H9 (cell line): ENCODE results near the gene ECE2. TPM values are rescaled to one million over a fixed set of nuclear protein-coding genes. Genes with fewer than 3 reads are reported as not detected.
A peak's percentile ranks its signal among the peaks of the same experiment; 100 is the strongest.

Experiments used
- DNase-seq: peaks from one replicate; pipeline ENCODE4 v3.0.0-alpha.2; 2017
- H2AFZ ChIP-seq: one replicate; pipeline ENCODE4 v1.6.1; 2013; ENCODE audit warnings: mild to moderate bottlenecking, low read length, control low read depth, moderate library complexity
- H2AK5ac ChIP-seq: 2 replicates; pipeline ENCODE4 v1.6.1; 2013; ENCODE audit warnings: low read length, control low read depth, mixed read lengths; ENCODE audit not compliant: insufficient read length
- H2BK120ac ChIP-seq: one replicate; pipeline ENCODE4 v1.6.1; 2013; ENCODE audit warnings: low read depth, mild to moderate bottlenecking, low read length, control low read depth, inconsistent platforms; ENCODE audit not compliant: poor library complexity, severe bottlenecking
- H2BK12ac ChIP-seq: 2 replicates; pipeline ENCODE4 v1.6.1; 2013; ENCODE audit warnings: low read length, control low read depth, mixed read lengths, low read depth; ENCODE audit not compliant: insufficient read length
- H2BK15ac ChIP-seq: 2 replicates; pipeline ENCODE4 v1.6.1; 2013; ENCODE audit warnings: low read depth, low read length, control low read depth
- H2BK20ac ChIP-seq: one replicate; pipeline ENCODE4 v1.6.1; 2013; ENCODE audit warnings: low read depth, mild to moderate bottlenecking, low read length, control low read depth, inconsistent platforms; ENCODE audit not compliant: poor library complexity, severe bottlenecking
- H2BK5ac ChIP-seq: 2 replicates; pipeline ENCODE4 v1.6.1; 2013; ENCODE audit warnings: low read length, control low read depth, mixed read lengths; ENCODE audit not compliant: insufficient read length
- H3K14ac ChIP-seq: 2 replicates; pipeline ENCODE4 v1.6.1; 2013; ENCODE audit warnings: low read length, control low read depth; ENCODE audit not compliant: insufficient read depth
- H3K18ac ChIP-seq: 2 replicates; pipeline ENCODE4 v1.6.1; 2013; ENCODE audit warnings: low read depth, mild to moderate bottlenecking, mixed read lengths, low read length, control low read depth; ENCODE audit not compliant: insufficient read length
- H3K23ac ChIP-seq: 2 replicates; pipeline ENCODE4 v1.6.1; 2013; ENCODE audit warnings: low read length, control low read depth, mixed read lengths, low read depth; ENCODE audit not compliant: insufficient read length
- H3K23me2 ChIP-seq: 2 replicates; pipeline ENCODE4 v1.6.1; 2013; ENCODE audit warnings: low read depth, mild to moderate bottlenecking, mixed read lengths, low read length, control low read depth; ENCODE audit not compliant: insufficient read length, poor library complexity, severe bottlenecking
- H3K27ac ChIP-seq: 2 replicates; pipeline ENCODE4 v1.5.1; 2013; ENCODE audit warnings: low read length, control low read depth, mixed read lengths, low read depth; ENCODE audit not compliant: insufficient read length
- H3K27me3 ChIP-seq: 2 replicates; pipeline ENCODE4 v1.6.1; 2013; ENCODE audit warnings: low read length, control low read depth, inconsistent platforms; ENCODE audit not compliant: insufficient read depth
- H3K4ac ChIP-seq: 2 replicates; pipeline ENCODE4 v1.6.1; 2013; ENCODE audit warnings: low read depth, mild to moderate bottlenecking, control low read depth, inconsistent platforms, low read length, moderate library complexity
- H3K4me1 ChIP-seq: 2 replicates; pipeline ENCODE4 v1.6.1; 2013; ENCODE audit warnings: low read length, control low read depth, inconsistent platforms; ENCODE audit not compliant: insufficient read depth
- H3K4me2 ChIP-seq: 2 replicates; pipeline ENCODE4 v1.6.1; 2013; ENCODE audit warnings: low read length, control low read depth, mixed read lengths; ENCODE audit not compliant: insufficient read length, insufficient read depth
- H3K56ac ChIP-seq: 2 replicates; pipeline ENCODE4 v1.6.1; 2013; ENCODE audit warnings: low read depth, mild to moderate bottlenecking, mixed read lengths, low read length, control low read depth; ENCODE audit not compliant: insufficient read length
- H3K79me1 ChIP-seq: 2 replicates; pipeline ENCODE4 v1.6.1; 2013; ENCODE audit warnings: low read depth, mild to moderate bottlenecking, moderate library complexity, low read length, control low read depth, inconsistent platforms; ENCODE audit not compliant: insufficient read depth, poor library complexity, severe bottlenecking
- H3K79me2 ChIP-seq: 2 replicates; pipeline ENCODE4 v1.6.1; 2013; ENCODE audit warnings: low read length, control low read depth, inconsistent platforms; ENCODE audit not compliant: insufficient read depth
- H3K9ac ChIP-seq: 2 replicates; pipeline ENCODE4 v1.6.1; 2013; ENCODE audit warnings: low read length, control low read depth, mixed read lengths; ENCODE audit not compliant: insufficient read length; ENCODE audit errors: extremely low read depth
- H3K9me3 ChIP-seq: one replicate; pipeline ENCODE4 v1.6.1; 2013; ENCODE audit warnings: low read depth, low read length, inconsistent platforms; ENCODE audit not compliant: control insufficient read depth
- H3T11ph ChIP-seq: one replicate; pipeline ENCODE4 v1.6.1; 2013; ENCODE audit warnings: mild to moderate bottlenecking, low read length, control low read depth, inconsistent platforms
- H4K20me1 ChIP-seq: one replicate; pipeline ENCODE4 v1.6.1; 2013; ENCODE audit not compliant: control insufficient read depth, insufficient read length, insufficient read depth
- H4K5ac ChIP-seq: 2 replicates; pipeline ENCODE4 v1.6.1; 2013; ENCODE audit warnings: low read depth, mild to moderate bottlenecking, mixed read lengths, low read length, control low read depth; ENCODE audit not compliant: insufficient read length
- H4K8ac ChIP-seq: replicated peaks from 2 replicates; pipeline ENCODE4 v1.6.1; 2013; ENCODE audit warnings: low read length, control low read depth, mixed read lengths, low read depth; ENCODE audit not compliant: insufficient read length
- H4K91ac ChIP-seq: 2 replicates; pipeline ENCODE4 v1.6.1; 2013; ENCODE audit warnings: low read depth, mild to moderate bottlenecking, moderate library complexity, mixed read lengths, low read length, control low read depth; ENCODE audit not compliant: insufficient read length
- H3K27ac Mint-ChIP-seq, 3 experiments: 2 replicates in 2 of 3; 3 replicates in 1 of 3; pipeline ENCODE4 v1.8.0; 2020 to 2021; ENCODE audit warnings: mixed read lengths in 3 of 3, mild to moderate bottlenecking in 1 of 3, moderate library complexity in 1 of 3
- H3K27me3 Mint-ChIP-seq: 2 replicates; pipeline ENCODE4 v1.8.0; 2021; ENCODE audit warnings: low read depth, mild to moderate bottlenecking, moderate library complexity, mixed read lengths
- H3K36me3 Mint-ChIP-seq, 3 experiments: 2 replicates in 2 of 3; 3 replicates in 1 of 3; pipeline ENCODE4 v1.8.0; 2020 to 2021; ENCODE audit warnings: low read depth in 3 of 3, mixed read lengths in 3 of 3; ENCODE audit not compliant: insufficient read depth in 1 of 3
- H3K4me1 Mint-ChIP-seq, 2 experiments: 2 replicates each; pipeline ENCODE4 v1.8.0; 2020; ENCODE audit warnings: mixed read lengths in 2 of 2
- H3K4me3 Mint-ChIP-seq, 2 experiments: 2 replicates in 1 of 2; 3 replicates in 1 of 2; pipeline ENCODE4 v1.8.0; 2020 to 2021; ENCODE audit warnings: mild to moderate bottlenecking in 2 of 2, mixed read lengths in 2 of 2, moderate library complexity in 1 of 2
- H3K9me3 Mint-ChIP-seq, 2 experiments: 2 replicates in 1 of 2; 3 replicates in 1 of 2; pipeline ENCODE4 v1.8.0; 2020; ENCODE audit warnings: mild to moderate bottlenecking in 2 of 2, mixed read lengths in 2 of 2, moderate library complexity in 1 of 2
- WGBS: extraction: QIAGEN DNeasy Blood & Tissue Kit; methylation state at CpG from one replicate; pipeline ENCODE4 v1.1.7; 2013; ENCODE audit warnings: missing lambda C conversion rate, low lambda C conversion rate, mixed read lengths; ENCODE audit not compliant: insufficient read length; ENCODE audit errors: extremely low coverage; 5-methylcytosine and 5-hydroxymethylcytosine counted together
- total RNA-seq: library from RNA; stranded (reverse); gene quantifications from 2 replicates; pipeline ENCODE4 v1.2.1, GENCODE V29; 2021
- TF ChIP-seq, protein P1 (sequence below): fragments of 200-600 bp; sonication (generic); conservative IDR thresholded peaks from 3 replicates; pipeline ENCODE4 v1.8.0; 2021; ENCODE audit warnings: antibody characterized with exemption, mild to moderate bottlenecking

The ECE2 gene
- total RNA-seq, 1 experiment from 2014 or later: not detected

DNA sequence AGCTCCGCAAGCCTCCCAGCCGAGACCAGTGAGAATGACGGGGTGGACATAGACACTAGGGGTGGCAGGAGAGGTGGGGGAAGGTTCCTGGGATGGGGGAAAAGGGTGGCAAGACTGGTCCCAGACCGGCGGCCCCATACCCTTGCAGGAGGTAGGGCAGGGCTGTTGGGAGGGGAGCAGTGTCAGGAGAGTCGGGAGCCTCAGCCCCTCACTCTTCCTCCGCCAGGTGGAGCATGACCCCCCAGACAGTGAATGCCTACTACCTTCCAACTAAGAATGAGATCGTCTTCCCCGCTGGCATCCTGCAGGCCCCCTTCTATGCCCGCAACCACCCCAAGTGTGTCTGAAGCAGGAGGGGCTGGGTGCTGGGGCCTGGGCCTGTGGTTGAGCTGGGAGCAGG lies 14.5 kb downstream of the ECE2 start:
- no peak overlapping the region for H2BK120ac ChIP-seq
- no peak overlapping the region for H3K27ac ChIP-seq
- H3K4me1 ChIP-seq: no peaks in the 10 kb centered on the region
- no peak overlapping the region for H3K4me2 ChIP-seq
- no peak overlapping the region for H4K5ac ChIP-seq
- H4K91ac ChIP-seq: no peak overlapping the region
- H3T11ph ChIP-seq: no peak overlapping the region
- Mint-ChIP-seq H3K4me3 (no peak overlapping the region), H3K36me3 (no peaks in the 10 kb centered on the region; a peak in 1 of 7 replicates), H3K9me3 (no peaks in the 10 kb centered on the region), H3K27ac (no peak overlapping the region; a peak in 1 of 7 replicates), H3K27me3 (peaks cover 12% of the 10 kb centered on the region), H3K4me1 (no peaks in the 10 kb centered on the region)
- H3K9ac ChIP-seq: no peak overlapping the region
- no peaks in the 10 kb centered on the region for H3K79me2 ChIP-seq
- TF ChIP-seq, protein P1, sequence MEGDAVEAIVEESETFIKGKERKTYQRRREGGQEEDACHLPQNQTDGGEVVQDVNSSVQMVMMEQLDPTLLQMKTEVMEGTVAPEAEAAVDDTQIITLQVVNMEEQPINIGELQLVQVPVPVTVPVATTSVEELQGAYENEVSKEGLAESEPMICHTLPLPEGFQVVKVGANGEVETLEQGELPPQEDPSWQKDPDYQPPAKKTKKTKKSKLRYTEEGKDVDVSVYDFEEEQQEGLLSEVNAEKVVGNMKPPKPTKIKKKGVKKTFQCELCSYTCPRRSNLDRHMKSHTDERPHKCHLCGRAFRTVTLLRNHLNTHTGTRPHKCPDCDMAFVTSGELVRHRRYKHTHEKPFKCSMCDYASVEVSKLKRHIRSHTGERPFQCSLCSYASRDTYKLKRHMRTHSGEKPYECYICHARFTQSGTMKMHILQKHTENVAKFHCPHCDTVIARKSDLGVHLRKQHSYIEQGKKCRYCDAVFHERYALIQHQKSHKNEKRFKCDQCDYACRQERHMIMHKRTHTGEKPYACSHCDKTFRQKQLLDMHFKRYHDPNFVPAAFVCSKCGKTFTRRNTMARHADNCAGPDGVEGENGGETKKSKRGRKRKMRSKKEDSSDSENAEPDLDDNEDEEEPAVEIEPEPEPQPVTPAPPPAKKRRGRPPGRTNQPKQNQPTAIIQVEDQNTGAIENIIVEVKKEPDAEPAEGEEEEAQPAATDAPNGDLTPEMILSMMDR: peak; percentile 38; the same call in 2 of the 3 replicates
- H2BK20ac ChIP-seq: no peak overlapping the region
- no peak overlapping the region for H3K56ac ChIP-seq
- no peak overlapping the region for H4K8ac ChIP-seq
- no peak overlapping the region for H2BK5ac ChIP-seq
- no peak overlapping the region for H2AFZ ChIP-seq
- no peaks in the 10 kb centered on the region for H3K9me3 ChIP-seq
- H3K27me3 ChIP-seq: no peaks in the 10 kb centered on the region
- DNase-seq: peak; percentile 45
- no peak overlapping the region for H3K4ac ChIP-seq
- no peak overlapping the region for H3K23ac ChIP-seq
- no peaks in the 10 kb centered on the region for H3K79me1 ChIP-seq
- H3K14ac ChIP-seq: no peak overlapping the region
- H2BK15ac ChIP-seq: no peak overlapping the region
- no CpG with 5 or more reads among the region's 10 CpGs for WGBS
- H3K23me2 ChIP-seq: no peaks in the 10 kb centered on the region
- H2AK5ac ChIP-seq: no peak overlapping the region
- H4K20me1 ChIP-seq: no peaks in the 10 kb centered on the region
- no peak overlapping the region for H3K18ac ChIP-seq
- H2BK12ac ChIP-seq: no peak overlapping the region
